ENCODE measurements around the gene ARHGAP11A.

ARHGAP11A gene

GRCh38 chr15:32682977-32683630 is 67.8 kb downstream of the ARHGAP11A start:
- no peaks in the 10 kb centered on the region for H3K9me3 ChIP-seq
- no peak for DNase-seq
- peaks cover 6% of the 10 kb centered on the region for H3K4me1 ChIP-seq
- no peaks in the 10 kb centered on the region for H3K27me3 ChIP-seq
- H3K36me3 ChIP-seq: no peaks in the 10 kb centered on the region
- TF ChIP-seq CTCF (IDR thresholded peaks at IDR 0.05; ENCODE audit: low read depth, low read length): no peak
- H3K4me3 ChIP-seq (ENCODE audit: low read depth, low read length): no peak overlapping the region

DNA sequence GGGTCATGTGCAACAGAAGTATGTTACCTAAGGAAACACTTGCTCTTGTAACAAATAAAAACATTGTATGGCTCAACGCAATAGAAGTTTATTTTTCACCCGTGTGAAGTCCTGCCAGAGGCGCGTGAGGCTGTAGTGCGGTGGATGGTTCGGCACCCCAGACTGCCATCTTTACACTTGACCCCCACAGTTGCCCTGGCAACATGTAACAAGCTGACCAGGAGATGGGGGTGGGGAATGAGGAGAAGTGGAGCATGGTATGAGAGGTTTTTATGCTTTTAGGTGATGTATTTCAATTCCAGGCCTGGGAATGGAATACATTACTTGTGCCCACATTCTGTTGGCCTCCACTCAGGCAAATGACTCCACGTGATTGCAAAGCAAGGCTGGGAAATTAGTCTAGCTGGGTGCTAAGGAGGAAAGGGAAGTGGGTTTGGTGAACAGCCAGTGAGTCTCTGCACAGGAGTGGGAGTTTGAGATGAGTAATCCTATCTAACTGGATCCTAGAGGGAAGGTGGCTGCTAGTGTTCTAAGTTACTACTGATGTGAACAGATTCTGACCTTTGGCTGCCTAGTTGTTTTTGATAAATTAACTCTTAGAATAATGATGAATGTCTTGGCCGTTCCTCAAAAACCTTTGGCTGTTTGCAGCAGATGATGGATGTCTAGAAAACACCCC is 68.7 kb downstream of the ARHGAP11A start:
- H3K36me3 ChIP-seq: no peaks in the 10 kb centered on the region
- H3K9me3 ChIP-seq: no peaks in the 10 kb centered on the region
- no peaks in the 10 kb centered on the region for H3K27me3 ChIP-seq
- no peak for TF ChIP-seq CTCF (IDR thresholded peaks at IDR 0.05; ENCODE audit: low read depth, low read length)
- DNase-seq: no peak
- H3K4me1 ChIP-seq: peaks cover 10% of the 10 kb centered on the region
- no peak overlapping the region for H3K4me3 ChIP-seq (ENCODE audit: low read depth, low read length)

- peaks cover 10% of the 10 kb centered on the region for H3K4me1 ChIP-seq
- no peak overlapping the region for H3K4me3 ChIP-seq (ENCODE audit: low read depth, low read length)
- no peaks in the 10 kb centered on the region for H3K9me3 ChIP-seq
- DNase-seq: no peak
- no peaks in the 10 kb centered on the region for H3K36me3 ChIP-seq
- no peak for TF ChIP-seq CTCF (IDR thresholded peaks at IDR 0.05; ENCODE audit: low read depth, low read length)
- no peaks in the 10 kb centered on the region for H3K27me3 ChIP-seq
Measured at GRCh38 chr15:32685576-32685975, 70.3 kb downstream of the ARHGAP11A start.

DNA sequence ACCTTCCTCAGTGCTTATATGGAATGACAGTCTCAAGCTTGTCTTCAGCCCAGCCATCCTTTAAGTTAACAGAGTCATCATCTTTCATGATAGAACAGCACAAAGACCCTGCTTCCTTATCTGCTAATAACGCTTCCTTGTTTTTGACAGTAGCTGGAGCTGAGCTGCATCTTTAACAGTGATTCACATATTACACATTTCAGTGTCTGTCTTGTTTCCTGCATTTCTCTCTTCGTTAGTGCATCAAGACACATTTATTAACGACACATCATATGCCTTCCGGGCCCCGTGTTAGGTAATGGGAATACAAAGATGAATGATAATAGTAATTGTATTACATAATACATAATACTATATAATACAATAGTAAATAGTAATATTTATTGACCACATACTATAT is 72.3 kb downstream of the ARHGAP11A start:
- no peaks in the 10 kb centered on the region for H3K9me3 ChIP-seq
- no peak for TF ChIP-seq CTCF (IDR thresholded peaks at IDR 0.05; ENCODE audit: low read depth, low read length)
- no peaks in the 10 kb centered on the region for H3K36me3 ChIP-seq
- H3K4me3 ChIP-seq (ENCODE audit: low read depth, low read length): no peak overlapping the region
- H3K27me3 ChIP-seq: no peaks in the 10 kb centered on the region
- DNase-seq: peak; percentile 34
- peaks cover 10% of the 10 kb centered on the region for H3K4me1 ChIP-seq

GRCh38 chr15:32688151-32688639 is 72.9 kb downstream of the ARHGAP11A start:
- no peaks in the 10 kb centered on the region for H3K36me3 ChIP-seq
- H3K4me3 ChIP-seq (ENCODE audit: low read depth, low read length): no peak overlapping the region
- no peaks in the 10 kb centered on the region for H3K9me3 ChIP-seq
- H3K4me1 ChIP-seq: peaks cover 10% of the 10 kb centered on the region
- TF ChIP-seq CTCF (IDR thresholded peaks at IDR 0.05; ENCODE audit: low read depth, low read length): no peak
- no peaks in the 10 kb centered on the region for H3K27me3 ChIP-seq
- DNase-seq: peak; percentile 72
